ENCODE results near the gene GFER. TPM values are rescaled to one million over a fixed set of nuclear protein-coding genes. Genes with fewer than 3 reads are reported as not detected.

GFER gene
- total and polyA plus RNA-seq, 9 of the 15 experiments (the other 6 are each of a cell fraction or from before 2014, with no cell fraction given), result 4.3 to 53.7 (median 19.8) TPM

GRCh38 chr16:2013527-2013926 is 29.5 kb downstream of the GFER start:
- no peak overlapping the region for H2AFZ ChIP-seq (ENCODE audit: low read depth, low read length)
- H4K20me1 ChIP-seq (replicated peaks; ENCODE audit: control insufficient read depth, insufficient read depth, low read length), result peaks cover 5% of the 10 kb centered on the region; the same call in 1 of the 2 replicates
- FAIRE-seq, result no peak
- peaks cover 23% of the 10 kb centered on the region for H3K79me2 ChIP-seq (ENCODE audit: control insufficient read depth, insufficient read depth, low read length)
- no peak overlapping the region for H3K9ac ChIP-seq (ENCODE audit: insufficient read depth in 1 of 2, low read depth in 2 of 2, low read length in 2 of 2)
- ChIA-PET CTCF (ENCODE audit: low intra/inter-chr PET ratio) (no interaction called here), POLR2A (interaction anchor here (1.2 kb wide), 1 partner anchor 142 kb away, joined by 5 read pairs; the partner anchor contains the start of gene TRAF7)
- no peak overlapping the region for H3K27ac ChIP-seq (ENCODE audit: extremely low read depth, low read depth, low read length)
- H3K9me1 ChIP-seq (ENCODE audit: control insufficient read depth, insufficient read depth, low read length), result peaks cover 1% of the 10 kb centered on the region
- no peak for ATAC-seq
- 81% methylated on average over 13 of the region's 15 CpGs for WGBS (ENCODE audit: insufficient coverage, low coverage, missing lambda C conversion rate)
- intact Hi-C loops (cut with micrococcal nuclease), result no loop called here
- TF ChIP-seq ZBTB26 (CRISPR knock-in tag; IDR thresholded peaks at IDR 0.05) (no peak), FOSL1 (tag; conservative IDR thresholded peaks at IDR 0.05) (no peak), PCBP1 (IDR thresholded peaks at IDR 0.05; ENCODE audit: low read depth, low read length, poor library complexity, severe bottlenecking) (no peak), HLTF (IDR thresholded peaks at IDR 0.05) (no peak), POLR2AphosphoS2 (IDR thresholded peaks at IDR 0.05; ENCODE audit: low read length) (no peak), ARHGAP35 (IDR thresholded peaks at IDR 0.05; ENCODE audit: partially characterized antibody) (no peak), KLF1 (tag; IDR thresholded peaks at IDR 0.05) (no peak), MAZ (CRISPR knock-in tag; conservative IDR thresholded peaks at IDR 0.05 in 1 of 2, IDR thresholded peaks at IDR 0.05 in 1 of 2) (no peak), SRSF7 (optimal IDR thresholded peaks at IDR 0.05; ENCODE audit: low read depth, low read length) (no peak), COPS2 (conservative IDR thresholded peaks at IDR 0.05) (no peak), NR2C1 (IDR thresholded peaks at IDR 0.05) (no peak), NR2C1 (tag; IDR thresholded peaks at IDR 0.05) (no peak), ZNF398 (CRISPR knock-in tag; IDR thresholded peaks at IDR 0.05) (no peak), MTA2 (IDR thresholded peaks at IDR 0.05; ENCODE audit: low read depth) (no peak), POU5F1 (IDR thresholded peaks at IDR 0.05; ENCODE audit: borderline replicate concordance, low read depth, low read length, partially characterized antibody) (no peak), MEF2D (tag; conservative IDR thresholded peaks at IDR 0.05; ENCODE audit: low read depth) (no peak), DLX4 (CRISPR knock-in tag; IDR thresholded peaks at IDR 0.05) (no peak), ZNF253 (CRISPR knock-in tag; conservative IDR thresholded peaks at IDR 0.05) (no peak), FIP1L1 (IDR thresholded peaks at IDR 0.05; ENCODE audit: low read depth, low read length, poor library complexity, severe bottlenecking) (no peak), ZNF707 (CRISPR knock-in tag; conservative IDR thresholded peaks at IDR 0.05) (no peak)
- in situ Hi-C loops (cut with MboI), result no loop called here
- no TSS peak for BruUV-seq (replicated peaks)
- H3K36me3 ChIP-seq (ENCODE audit: control insufficient read depth, insufficient read depth, low read length), result no peaks in the 10 kb centered on the region
- H3K27me3 ChIP-seq (ENCODE audit: control insufficient read depth in 2 of 2, insufficient read depth in 2 of 2, low read length in 2 of 2), result no peaks in the 10 kb centered on the region
- H3K9me3 ChIP-seq (replicated peaks; ENCODE audit: control insufficient read depth, insufficient read depth, low read depth, low read length), result no peaks in the 10 kb centered on the region
- DNase-seq (ENCODE audit: extremely low read depth in 1 of 4, low spot score in 3 of 4), result no peak
- peaks cover 11 to 39% of the 10 kb centered on the region in 2 experiments for H3K4me1 ChIP-seq (replicated peaks in 1 of 2; ENCODE audit: control insufficient read depth in 2 of 2, insufficient read depth in 2 of 2, low read length in 2 of 2)
- H3K4me3 ChIP-seq, result no peak overlapping the region
- no peak overlapping the region for H3K4me2 ChIP-seq (ENCODE audit: insufficient read depth, low read length)
